Fibroblast of lung (primary cell): ENCODE results near the gene SLC7A6OS.

Source experiments
- EZH2 ChIP-seq: IDR thresholded peaks from 2 replicates; pipeline ENCODE4 v1.5.1; 2012; ENCODE audit warnings: low read length, control low read depth, mild to moderate bottlenecking; ENCODE audit errors: missing control alignments
- TF ChIP-seq, protein P1 (sequence below), 2 donors: IDR thresholded peaks in 1 of 2; conservative IDR thresholded peaks in 1 of 2; 1 replicate in 1 of 2; 2 replicates in 1 of 2; pipeline ENCODE4 v1.5.1; 2011 to 2012; ENCODE audit warnings: low read length in 2 of 2, control low read depth in 1 of 2, inconsistent platforms in 1 of 2, low read depth in 1 of 2, mild to moderate bottlenecking in 1 of 2

DNA sequence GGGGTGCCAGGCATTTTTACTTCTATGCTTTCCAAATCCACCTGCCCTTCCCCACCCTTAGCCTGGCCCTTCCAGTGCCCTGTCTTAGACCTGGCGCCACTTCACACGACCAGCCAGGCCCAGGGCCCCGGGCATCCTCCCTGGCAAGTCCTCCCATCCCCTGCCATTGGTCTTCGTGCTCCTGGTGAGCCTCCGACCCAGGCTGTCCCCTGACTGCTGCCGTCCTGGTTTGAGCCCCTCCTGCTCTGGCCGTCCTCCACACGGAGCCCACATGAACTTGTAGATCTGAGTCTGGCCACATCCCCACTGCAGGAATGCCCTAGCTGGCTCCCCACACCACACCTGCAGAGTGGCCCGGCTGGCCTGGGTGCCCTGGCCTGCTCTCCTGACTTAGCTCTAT lies 44.1 kb upstream of the SLC7A6OS start:
- TF ChIP-seq, protein P1, sequence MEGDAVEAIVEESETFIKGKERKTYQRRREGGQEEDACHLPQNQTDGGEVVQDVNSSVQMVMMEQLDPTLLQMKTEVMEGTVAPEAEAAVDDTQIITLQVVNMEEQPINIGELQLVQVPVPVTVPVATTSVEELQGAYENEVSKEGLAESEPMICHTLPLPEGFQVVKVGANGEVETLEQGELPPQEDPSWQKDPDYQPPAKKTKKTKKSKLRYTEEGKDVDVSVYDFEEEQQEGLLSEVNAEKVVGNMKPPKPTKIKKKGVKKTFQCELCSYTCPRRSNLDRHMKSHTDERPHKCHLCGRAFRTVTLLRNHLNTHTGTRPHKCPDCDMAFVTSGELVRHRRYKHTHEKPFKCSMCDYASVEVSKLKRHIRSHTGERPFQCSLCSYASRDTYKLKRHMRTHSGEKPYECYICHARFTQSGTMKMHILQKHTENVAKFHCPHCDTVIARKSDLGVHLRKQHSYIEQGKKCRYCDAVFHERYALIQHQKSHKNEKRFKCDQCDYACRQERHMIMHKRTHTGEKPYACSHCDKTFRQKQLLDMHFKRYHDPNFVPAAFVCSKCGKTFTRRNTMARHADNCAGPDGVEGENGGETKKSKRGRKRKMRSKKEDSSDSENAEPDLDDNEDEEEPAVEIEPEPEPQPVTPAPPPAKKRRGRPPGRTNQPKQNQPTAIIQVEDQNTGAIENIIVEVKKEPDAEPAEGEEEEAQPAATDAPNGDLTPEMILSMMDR (conservative IDR thresholded peaks at IDR 0.05 in 1 of 2, IDR thresholded peaks at IDR 0.05 in 1 of 2; ENCODE audit: low read depth in 1 of 2, low read length in 2 of 2) = no peak
- no peak for TF ChIP-seq EZH2
